Heart right ventricle (tissue), 16 donors: ENCODE data around the gene CPTP. TPM values are rescaled to one million over a fixed set of nuclear protein-coding genes. Genes with fewer than 3 reads are reported as not detected.

Source experiments
- ATAC-seq, 8 donors: fragments of 200-7000 bp; cut with Tn5 transposase; one replicate each; pipeline ENCODE4 v1.9.1; 2020; ENCODE audit warnings: mild to moderate bottlenecking in 8 of 8, moderate library complexity in 8 of 8, moderate number of reproducible peaks in 1 of 8
- DNase-seq, 2 donors: peaks; one replicate each; pipeline ENCODE4 v3.0.0-alpha.2; 2020
- H3K27ac ChIP-seq, 10 donors: fragments of 200-600 bp; sonication (generic) in 2 of 10; one replicate each; pipeline versions ENCODE4 v1.5.0 to v1.8.0; 2020 to 2022; ENCODE audit warnings: mild to moderate bottlenecking in 3 of 10
- H3K27me3 ChIP-seq, 7 donors: fragments of 200-600 bp; one replicate each; pipeline ENCODE4 v1.8.0; 2021 to 2022; ENCODE audit warnings: mild to moderate bottlenecking in 2 of 7
- H3K36me3 ChIP-seq, 9 donors: fragments of 200-600 bp; sonication (generic) in 1 of 9; one replicate each; pipeline versions ENCODE4 v1.5.0 to v1.8.0; 2020 to 2022; ENCODE audit warnings: mild to moderate bottlenecking in 2 of 9
- H3K4me1 ChIP-seq, 9 donors: fragments of 200-600 bp; sonication (generic) in 1 of 9; one replicate each; pipeline versions ENCODE4 v1.5.0 to v1.8.0; 2020 to 2022; ENCODE audit warnings: mild to moderate bottlenecking in 4 of 9
- H3K4me3 ChIP-seq, 10 donors: fragments of 200-600 bp; sonication (generic) in 2 of 10; one replicate each; pipeline versions ENCODE4 v1.5.0 to v1.8.0; 2020 to 2022; ENCODE audit warnings: mild to moderate bottlenecking in 7 of 10, moderate library complexity in 2 of 10
- H3K9me3 ChIP-seq, 11 donors: fragments of 200-600 bp in 10 of 11; sonication (generic) in 2 of 11; one replicate each; pipeline versions ENCODE4 v1.5.0 to v1.8.0; 2013 to 2022; ENCODE audit warnings: mild to moderate bottlenecking in 2 of 11, control low read depth in 1 of 11, moderate library complexity in 1 of 11
- CTCF ChIP-seq, 9 donors: fragments of 200-600 bp; sonication (generic) in 2 of 9; IDR thresholded peaks; one replicate each; pipeline versions ENCODE4 v1.5.0 to v1.8.0; 2021 to 2022; ENCODE audit warnings: antibody characterized with exemption in 9 of 9, mild to moderate bottlenecking in 5 of 9, moderate library complexity in 1 of 9
- WGBS, 2 donors: extraction: QIAGEN DNeasy Blood & Tissue Kit; methylation state at CpG; one replicate each; pipeline ENCODE4 v1.1.7; 2013; ENCODE audit warnings: inconsistent platforms in 1 of 2; 5-methylcytosine and 5-hydroxymethylcytosine counted together
- intact Hi-C, 10 donors: fragments of 100-400 bp; cut with DNase I; formaldehyde crosslinking; loops; one replicate each; pipeline versions ENCODE4 v1.11.1 to v1.14.2; 2022
- polyA plus RNA-seq, 2 donors: library from polyadenylated mRNA; stranded (reverse); fragments of 200-250 nt; gene quantifications; one replicate each; pipeline ENCODE4 v1.2.3, GENCODE V29; 2013
- total RNA-seq, 10 donors: library from RNA; stranded (reverse); fragmentation: NEBNext Ultra II Directional in 3 of 10; extraction: Animal tissue kit (Norgen Biotek cat#: 25700) in 3 of 10; gene quantifications; one replicate each; pipeline versions ENCODE4 v1.2.1 to v1.2.4, GENCODE V29; 2021 to 2023
- donor health status: Arrhythmogenic right ventricular cardiomyopathy.
- donor health status: ischemic (EF 13 %, LVEDD 7.1; RV severe dilation, severe dysfunction).
- donor health status: healthy with polysubstance abuse.
- donor health status: DM: no; HTN: yes; CAD: no.
- donor health status: DM: no; HTN: no; CAD: no.
- donor health status: ischemic (EF 25% LVEDD 6.9; RV normal size, moderate dysfunction).
- donor health status: ischemic (EF 25% LVEDD 5.7; RV mildly dilated, moderate dysfunction).
- donor health status: healthy.
- donor health status: DM: yes; HTN: yes; CAD: no.
- donor health status: Ischemic cardiomyopathy.
- donor health status: ischemic (EF 35%, LVEDD 5.7; RV mildly dilated, moderate dysfunction).
- donor health status: nonischemic (EF 11% LVEDD 7.7; RV severe dilation, severe dysfunction).
- donor health status: DM: yes; HTN: yes; CAD: no.
- donor health status: PGD.
- donor health status: ischemic (EF 29% LVEDD 5.4; RV normal size, mild dysfunction).
- donor health status: nonischemic (EF 23%, LVEDD 6.1; RV moderate dilation, normal function).

The CPTP gene
- total and polyA plus RNA-seq, 12 donors, result 49.4 to 222 (median 65.4) TPM

DNA sequence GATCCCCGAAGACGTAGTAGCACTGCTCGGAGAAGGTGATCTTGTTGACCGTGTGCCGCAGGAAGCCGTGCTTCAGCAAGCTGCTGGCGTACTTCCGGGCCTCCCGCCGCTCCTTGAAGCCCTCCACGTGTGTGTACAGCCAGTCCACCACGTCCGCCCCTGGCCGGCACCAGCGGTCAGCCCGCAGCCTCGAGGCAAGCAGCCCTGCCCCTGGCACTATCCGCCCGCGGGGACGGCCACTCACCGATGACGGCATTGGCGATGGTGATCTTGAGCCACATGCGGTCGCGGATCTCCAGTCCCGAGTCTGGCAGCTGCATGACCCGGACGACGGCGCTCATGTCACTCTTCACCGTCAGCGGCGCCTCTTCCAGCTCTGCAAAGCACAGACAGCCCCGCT, 13.7 kb downstream of the CPTP start:
- Histone ChIP-seq H3K4me1 (peaks cover 0 to 2% (median 0%) of the 10 kb centered on the region in 9 donors), H3K9me3 (no peaks in the 10 kb centered on the region), H3K27me3 (no peaks in the 10 kb centered on the region), H3K4me3 (no peak overlapping the region), H3K36me3 (peaks cover 0 to 63% (median 9%) of the 10 kb centered on the region in 9 donors), H3K27ac (no peak overlapping the region)
- no peak for TF ChIP-seq CTCF (IDR thresholded peaks at IDR 0.05)
- WGBS, 2 donors, result 95% methylated on average over 33 to 36 of the region's 36 CpGs
- intact Hi-C loops, result no loop called here
- ATAC-seq (no peak), DNase-seq (no peak)

- TF ChIP-seq CTCF (IDR thresholded peaks at IDR 0.05), result no peak
- intact Hi-C loops, result no loop called here
- Histone ChIP-seq H3K4me3 (no peak overlapping the region), H3K36me3 (peaks cover 0 to 60% (median 9%) of the 10 kb centered on the region in 9 donors), H3K27ac (no peak overlapping the region), H3K9me3 (no peaks in the 10 kb centered on the region), H3K4me1 (peaks cover under 1 to 21% (median 15%) of the 10 kb centered on the region in 9 donors), H3K27me3 (no peaks in the 10 kb centered on the region)
- WGBS, 2 donors, result 90 to 92% methylated on average over 22 to 23 of the region's 23 CpGs
- ATAC-seq (no peak), DNase-seq (no peak)
These were observed 15.6 kb downstream of the CPTP start for GRCh38 chr1:1340185-1340584.

- 93 to 95% methylated on average over 36 of the region's 36 CpGs for WGBS, 2 donors
- ATAC-seq (no peak), DNase-seq (no peak)
- intact Hi-C loops, result no loop called here
- TF ChIP-seq CTCF (IDR thresholded peaks at IDR 0.05), result no peak
- Histone ChIP-seq H3K4me3 (no peak overlapping the region), H3K4me1 (peaks cover 9 to 29% (median 23%) of the 10 kb centered on the region in 9 donors), H3K27me3 (no peaks in the 10 kb centered on the region), H3K36me3 (peaks cover 0 to 54% (median 9%) of the 10 kb centered on the region in 9 donors), H3K27ac (no peak overlapping the region), H3K9me3 (no peaks in the 10 kb centered on the region)
These were observed 16.4 kb downstream of the CPTP start for GRCh38 chr1:1340791-1341548.

DNA sequence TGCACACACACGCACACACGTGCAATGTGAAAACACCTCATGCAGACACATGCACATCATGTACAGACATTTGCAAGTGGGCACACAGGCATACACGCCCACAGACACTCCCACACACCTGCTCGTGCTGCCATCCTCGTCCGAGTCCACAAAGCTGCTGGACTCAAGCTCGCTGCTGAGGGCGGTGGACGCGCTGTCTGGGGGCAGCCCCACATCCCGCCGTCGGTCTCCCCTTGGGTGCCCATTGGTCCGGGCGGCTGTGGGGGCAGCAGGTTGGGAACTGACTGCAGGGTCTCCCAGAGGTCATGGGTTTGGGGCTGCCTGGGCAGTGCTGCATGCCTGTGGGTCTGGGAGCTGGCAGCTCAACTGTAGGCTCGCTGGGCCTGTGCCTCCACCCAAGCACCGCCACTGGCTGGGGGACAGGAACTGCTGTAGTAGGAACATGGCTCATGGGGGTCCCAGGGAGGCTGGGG, 17.0 kb downstream of the CPTP start:
- DNase-seq (no peak), ATAC-seq (no peak)
- no peaks in the 10 kb centered on the region for H3K27me3 ChIP-seq
- no peaks in the 10 kb centered on the region for H3K9me3 ChIP-seq
- peaks cover 0 to 50% (median 9%) of the 10 kb centered on the region in 9 donors for H3K36me3 ChIP-seq
- 94 to 95% methylated on average over 17 of the region's 17 CpGs for WGBS, 2 donors
- no peak overlapping the region for H3K4me3 ChIP-seq
- intact Hi-C loops, result no loop called here
- no peak overlapping the region for H3K27ac ChIP-seq
- no peak for TF ChIP-seq CTCF (IDR thresholded peaks at IDR 0.05)
- peaks cover 15 to 35% (median 29%) of the 10 kb centered on the region in 9 donors for H3K4me1 ChIP-seq
